GM19193 (cell line): ENCODE data around the gene DTL.

Experiments
- POLR2A ChIP-seq: IDR thresholded peaks from 4 replicates; pipeline ENCODE4 v1.6.1; 2011; ENCODE audit not compliant: insufficient read depth, insufficient read length; ENCODE audit errors: extremely low read depth

Gene DTL

DNA sequence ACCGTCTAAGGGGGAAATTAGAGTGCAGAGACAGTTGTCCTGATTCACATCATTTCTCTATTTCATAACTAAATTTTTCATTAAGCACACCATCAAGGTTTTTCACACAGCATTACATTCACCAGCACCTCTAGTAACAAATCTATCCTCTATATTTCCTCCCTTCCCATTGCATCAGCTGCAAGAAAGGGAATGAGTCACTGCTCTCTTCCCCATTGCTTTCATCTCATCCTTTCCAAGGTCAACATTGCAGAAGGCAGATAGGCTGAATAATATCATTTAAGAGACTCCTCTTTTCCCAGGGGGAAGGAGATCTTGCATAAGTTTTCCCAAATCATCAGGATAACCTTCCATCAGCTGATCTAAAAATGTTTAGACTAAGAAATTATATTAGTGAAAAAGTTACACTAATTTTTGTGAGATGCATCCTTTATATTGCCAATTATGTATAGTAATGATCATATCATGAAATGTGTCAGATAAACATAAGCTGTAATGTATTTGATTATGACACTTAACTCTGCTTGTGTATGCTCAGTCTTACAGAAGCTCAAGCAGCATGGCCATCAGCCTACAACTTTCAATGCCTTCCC, 4.5 kb upstream of the DTL start:
- TF ChIP-seq POLR2A: no peak

DNA sequence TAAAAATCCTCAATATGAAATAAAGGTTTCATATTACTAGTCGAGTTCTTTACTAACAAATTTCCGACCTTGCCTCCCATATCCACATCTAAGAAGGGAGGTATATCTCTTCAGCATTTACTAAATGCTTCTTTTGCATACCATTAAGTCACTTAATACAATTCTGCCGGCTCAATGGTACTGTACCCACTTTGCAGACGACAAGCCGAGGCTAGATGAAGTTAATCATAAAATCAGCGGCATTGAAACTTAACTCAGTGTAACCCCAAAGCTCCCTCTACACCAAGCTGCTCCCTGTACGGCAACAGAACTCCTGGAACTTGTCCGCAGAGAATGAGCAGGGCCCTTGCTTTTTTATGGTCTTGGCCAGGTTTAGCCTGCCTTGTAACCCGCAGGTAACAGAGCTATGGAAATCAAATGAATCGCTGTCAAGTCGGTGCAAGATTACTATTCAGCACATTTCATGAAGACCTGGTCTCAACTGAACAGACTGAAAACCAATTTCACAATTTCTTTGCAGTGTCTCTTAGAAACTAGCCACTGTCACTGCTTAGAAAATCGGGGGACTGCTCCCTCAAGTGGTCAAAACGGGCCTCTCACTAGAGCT, 929 bp upstream of the DTL start:
- no peak for TF ChIP-seq POLR2A

DNA sequence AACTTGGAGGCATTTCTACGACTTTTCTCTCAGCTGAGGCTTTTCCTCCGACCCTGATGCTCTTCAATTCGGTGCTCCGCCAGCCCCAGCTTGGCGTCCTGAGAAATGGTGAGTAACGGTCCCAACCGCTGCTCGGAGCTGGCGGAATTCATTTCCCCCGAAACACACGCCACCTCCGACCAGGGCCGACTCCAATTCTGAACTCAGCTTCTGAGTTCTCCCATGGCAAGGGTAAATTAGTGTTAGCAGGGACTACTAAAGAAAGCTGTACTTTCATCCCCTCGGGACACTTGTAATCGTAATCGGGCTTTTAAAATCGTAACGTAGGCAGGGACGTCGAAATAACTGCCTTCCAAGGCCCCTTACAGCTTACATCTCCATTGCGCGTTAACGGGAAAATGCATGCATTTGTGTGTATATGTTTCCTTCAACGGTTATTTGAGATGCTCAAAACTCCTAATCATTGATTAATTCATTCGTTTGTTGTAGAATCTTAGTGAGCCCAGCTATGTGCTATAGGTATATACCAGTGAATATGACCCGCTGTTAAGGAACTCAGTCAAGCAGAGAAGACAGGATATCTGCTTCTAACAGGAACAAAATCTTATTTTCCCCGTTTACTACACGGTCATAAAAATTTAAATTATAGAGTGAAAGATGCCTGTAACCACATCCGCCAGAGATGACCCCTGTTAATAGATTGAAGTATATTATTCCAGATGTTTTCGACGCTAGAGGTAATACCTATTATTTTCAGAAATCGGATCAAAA, 472 bp downstream of the DTL start:
- TF ChIP-seq POLR2A: no peak

DNA sequence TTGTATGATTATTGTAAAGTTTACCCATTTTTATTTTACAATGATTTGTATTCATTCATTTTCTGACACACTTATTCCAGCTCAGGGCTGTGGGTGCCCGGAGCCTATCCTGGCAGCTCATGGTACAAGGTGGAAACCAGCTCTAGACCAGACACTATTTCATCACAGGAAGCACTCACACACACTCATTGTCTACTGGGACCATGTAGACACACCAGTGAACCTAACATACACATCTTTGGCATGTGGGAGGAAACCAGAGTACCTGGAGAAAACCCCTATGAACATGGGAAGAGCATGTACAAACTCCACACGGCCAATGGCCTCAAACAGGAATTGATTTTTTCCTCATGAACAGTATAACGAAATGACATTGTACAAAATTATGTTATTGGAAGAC, 2.4 kb downstream of the DTL start:
- no peak for TF ChIP-seq POLR2A

DNA sequence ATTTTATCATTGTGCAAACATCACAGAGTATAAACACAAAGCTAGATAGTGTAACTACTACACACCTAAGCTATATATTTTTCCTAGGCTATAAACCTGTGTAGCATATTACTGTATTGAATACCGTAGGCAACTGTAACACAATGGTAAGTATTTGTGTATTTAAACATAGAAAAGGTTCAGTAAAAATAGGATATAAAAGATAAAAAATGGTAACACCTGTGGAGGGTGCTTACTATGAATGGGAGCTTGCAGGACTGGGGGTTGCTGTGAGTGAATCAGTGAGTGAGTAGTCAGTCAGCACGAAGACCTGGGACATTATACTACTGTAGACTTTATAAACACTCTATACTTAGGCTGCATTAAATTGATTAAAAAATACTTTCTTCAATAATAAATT, 4.1 kb downstream of the DTL start:
- TF ChIP-seq POLR2A: no peak

DNA sequence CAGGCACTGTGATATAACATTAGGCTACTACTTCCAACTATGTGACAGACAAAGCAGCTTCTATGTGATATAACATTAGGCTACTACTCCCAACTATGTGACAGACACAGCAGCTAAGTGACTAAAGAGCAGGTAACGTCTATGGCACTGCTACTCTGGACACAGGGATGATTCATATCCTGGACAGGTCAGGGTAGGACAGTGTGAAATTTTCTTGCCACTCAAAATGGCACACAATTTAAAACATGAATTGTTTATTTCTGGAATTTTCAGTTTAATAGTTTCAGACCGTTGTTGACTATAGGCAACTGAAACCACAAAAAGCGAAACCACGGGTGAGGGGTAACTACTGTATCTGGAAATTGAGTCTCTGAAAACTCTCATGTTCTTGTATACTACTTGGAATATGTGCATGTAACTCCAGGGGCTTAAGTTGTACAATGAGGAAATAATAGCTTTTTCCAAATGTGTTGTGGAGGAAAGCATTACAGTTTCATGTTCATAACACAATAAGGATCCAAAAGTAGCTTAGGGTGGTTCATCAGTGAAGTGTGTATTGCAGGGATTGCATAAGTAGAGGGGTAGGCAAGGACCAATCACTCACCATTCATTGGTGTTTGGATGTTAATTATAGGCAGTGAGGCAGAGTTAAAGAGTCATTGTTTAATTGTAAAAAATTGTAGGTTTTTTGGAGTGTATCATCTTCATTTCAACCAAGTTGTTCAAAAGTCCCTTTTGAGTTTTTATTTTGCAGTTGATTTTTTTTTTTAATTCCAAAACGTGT, 5.3 kb downstream of the DTL start:
- TF ChIP-seq POLR2A: no peak

DNA sequence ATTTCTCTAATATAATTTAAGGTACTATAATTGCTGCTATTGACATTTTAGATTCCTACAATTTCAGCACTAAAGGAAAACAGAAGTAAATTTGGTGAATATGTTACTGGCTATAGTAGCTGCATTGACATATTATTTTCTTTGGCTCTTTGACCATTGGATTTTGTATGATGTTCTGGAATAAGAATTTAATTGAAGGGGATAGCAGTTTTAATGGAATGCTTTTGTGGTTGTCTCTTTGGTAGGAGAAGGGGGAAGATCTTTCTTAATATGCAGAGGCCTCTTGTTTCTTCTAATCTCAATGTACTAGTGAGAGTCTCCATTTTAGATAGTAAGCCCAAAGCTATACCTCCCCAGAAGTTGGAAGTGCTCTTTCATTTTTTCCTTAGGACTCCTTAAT, 6.9 kb downstream of the DTL start:
- no peak for TF ChIP-seq POLR2A

DNA sequence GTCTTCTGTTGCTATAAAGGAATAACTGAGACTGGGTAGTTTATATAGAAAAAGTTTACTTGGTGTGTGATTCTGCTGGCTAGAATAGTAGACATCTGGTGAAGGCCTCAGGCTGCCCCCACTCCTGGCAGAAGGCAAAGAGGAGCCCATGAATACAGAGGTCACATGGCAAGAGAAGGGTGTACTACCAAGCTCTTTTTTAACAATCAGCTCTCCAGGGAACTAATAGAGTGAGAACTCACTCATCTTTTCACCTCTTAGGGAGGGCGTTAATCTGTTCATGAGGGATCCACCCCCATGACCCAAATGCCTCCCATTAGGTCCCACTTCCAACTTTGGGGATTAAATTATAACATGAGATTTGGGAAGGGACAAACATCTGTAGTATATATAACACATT, 9.3 kb downstream of the DTL start:
- TF ChIP-seq POLR2A: no peak

DNA sequence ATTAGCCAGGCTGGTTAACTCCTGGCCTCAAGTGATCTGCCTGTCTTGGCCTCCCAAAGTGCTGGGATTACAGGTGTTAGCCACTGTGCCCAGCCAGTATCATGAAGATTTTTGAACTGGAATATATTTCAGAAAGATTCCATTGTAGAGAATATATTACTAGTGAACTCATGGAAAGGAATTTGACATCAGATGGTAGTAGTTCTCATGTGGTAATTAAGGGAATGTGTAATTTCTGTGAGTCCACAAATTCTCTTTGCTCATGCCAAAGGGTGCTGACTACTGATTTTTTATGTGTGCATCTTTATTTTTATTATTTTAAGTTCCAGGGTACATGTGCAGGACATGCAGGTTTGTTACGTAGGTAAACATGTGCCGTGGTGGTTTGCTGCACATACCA, 10.4 kb downstream of the DTL start:
- no peak for TF ChIP-seq POLR2A

DNA sequence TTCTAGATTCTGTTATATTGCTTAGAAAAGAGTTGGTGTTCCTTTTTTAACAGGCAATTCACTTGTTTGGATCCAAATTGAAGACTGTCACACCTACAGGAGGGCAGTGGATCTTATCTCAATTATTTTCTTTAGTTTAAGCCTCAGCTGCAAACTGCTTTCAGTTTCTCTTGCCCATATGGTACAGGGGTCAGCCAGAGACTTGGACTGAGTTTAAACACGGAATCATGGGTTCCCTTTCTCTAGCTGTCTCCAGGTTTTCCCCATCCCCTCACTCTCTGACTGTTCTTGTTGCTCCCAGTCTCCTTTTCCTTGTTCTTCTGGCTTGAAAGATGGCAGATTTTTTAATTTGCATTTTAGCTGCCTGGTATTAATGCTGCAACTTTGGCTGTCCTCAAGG, 18.4 kb downstream of the DTL start:
- no peak for TF ChIP-seq POLR2A

DNA sequence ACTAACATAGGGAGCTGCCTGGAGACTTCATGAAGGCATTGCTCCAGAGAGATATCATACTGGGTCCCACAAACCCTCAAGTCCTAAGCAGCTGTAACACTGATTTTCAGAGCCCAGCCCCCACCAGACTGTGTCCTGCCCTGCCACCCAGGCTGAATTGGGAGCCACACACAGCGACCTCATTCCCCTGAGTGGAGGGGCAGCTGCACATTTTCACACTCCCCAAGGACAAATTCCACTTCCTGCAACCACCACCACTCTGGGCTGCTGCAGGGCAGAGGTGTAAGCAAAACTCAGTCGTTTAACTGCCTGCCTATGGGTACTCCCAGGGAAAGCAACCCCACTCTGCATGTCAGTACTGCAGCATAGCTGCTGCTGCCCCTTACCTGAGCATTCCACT, 19.8 kb downstream of the DTL start:
- TF ChIP-seq POLR2A: no peak

DNA sequence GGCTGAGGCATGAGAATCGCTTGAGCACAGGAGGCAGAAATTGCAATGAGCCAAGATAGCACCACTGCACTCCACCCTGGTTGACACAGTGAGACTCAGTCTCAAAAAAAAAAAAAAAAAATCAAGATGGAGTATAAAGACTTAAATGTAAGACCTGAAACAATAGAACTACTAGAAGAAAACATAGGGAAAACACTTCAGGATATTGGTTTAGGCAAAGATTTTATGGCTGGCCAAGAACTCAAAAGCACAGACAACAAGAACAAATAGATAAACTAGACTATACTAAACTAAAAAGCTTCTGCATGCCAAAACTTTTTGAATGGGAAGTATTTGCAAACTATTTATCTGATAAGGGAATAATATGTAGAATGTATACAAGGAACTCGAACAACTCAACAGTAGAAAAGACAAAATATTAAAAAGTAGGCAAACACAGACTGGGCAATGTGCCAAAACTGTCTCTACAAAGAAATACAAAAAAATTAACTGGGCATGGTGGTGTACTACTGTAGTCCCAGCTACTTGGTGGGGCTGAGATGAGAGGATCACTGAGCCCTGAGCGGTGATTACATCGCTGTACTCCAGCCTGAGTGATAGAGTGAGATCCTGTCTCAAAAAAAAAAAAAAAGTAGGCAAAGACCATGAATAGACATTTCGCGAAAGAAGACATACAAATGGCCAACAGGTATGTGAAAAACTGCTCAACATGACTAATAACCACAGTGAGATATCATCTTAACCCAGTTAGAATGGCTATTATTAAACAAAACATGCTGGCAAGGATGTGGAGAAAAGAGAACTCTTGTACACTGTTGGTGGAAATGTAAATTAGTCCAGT, 25.3 kb downstream of the DTL start:
- TF ChIP-seq POLR2A: no peak

DNA sequence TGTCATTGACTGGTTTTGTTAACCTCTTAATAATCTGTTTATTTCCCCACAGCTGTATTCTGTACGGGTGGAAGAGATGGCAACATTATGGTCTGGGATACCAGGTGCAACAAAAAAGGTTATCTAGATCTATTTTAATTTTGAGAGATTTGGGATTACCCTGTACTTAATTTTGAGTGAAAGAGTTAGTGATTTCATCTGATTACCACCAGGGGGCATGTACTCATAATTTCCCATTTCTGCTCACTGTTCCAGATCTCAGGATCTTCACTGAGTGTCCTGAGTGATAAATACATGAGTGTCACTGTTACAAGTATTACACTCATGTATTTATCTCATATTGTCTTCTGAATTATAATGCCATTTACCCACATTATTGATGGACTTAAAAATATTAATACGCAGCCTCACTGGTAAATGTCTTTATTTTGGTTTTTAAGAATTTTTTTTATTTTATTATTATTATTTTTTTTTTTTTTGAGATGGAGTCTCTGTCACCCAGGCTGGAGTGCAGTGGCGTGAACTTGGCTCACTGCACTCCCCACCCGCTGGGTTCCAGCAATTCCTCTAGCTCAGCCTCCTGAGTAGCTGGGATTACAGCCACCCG, 27.4 kb downstream of the DTL start:
- TF ChIP-seq POLR2A: no peak

DNA sequence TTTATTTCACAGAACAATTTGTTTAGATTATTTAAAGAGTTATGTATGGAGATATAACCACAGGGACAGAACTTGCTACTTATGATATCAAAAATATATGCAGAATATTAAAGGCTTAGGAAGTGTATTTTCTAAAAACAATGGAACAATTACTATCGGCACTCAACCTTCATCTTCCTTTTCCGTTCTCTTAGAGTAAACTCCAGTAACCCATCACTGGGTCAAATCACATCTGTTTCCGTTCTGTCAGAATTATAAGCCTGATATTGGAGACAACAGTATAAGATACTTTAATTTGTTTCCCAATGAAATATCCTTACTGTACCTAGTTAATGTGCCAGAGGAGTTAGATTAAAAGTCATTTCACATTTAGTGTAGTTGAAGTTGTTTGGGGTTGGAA, 32.2 kb downstream of the DTL start:
- TF ChIP-seq POLR2A: no peak
